ENCODE data around the gene FHDC1.

The FHDC1 gene

GRCh38 chr4:152997771-152998487 lies 61.8 kb downstream of the FHDC1 start:
- no peak for DNase-seq (ENCODE audit: extremely low spot score)
- ChIA-PET CTCF (interaction anchor here (1.5 kb wide), 1 partner anchor 11 kb away, joined by 6 read pairs; no protein-coding TSS in a partner anchor), POLR2A (no interaction called here)
- TF ChIP-seq, protein P1, sequence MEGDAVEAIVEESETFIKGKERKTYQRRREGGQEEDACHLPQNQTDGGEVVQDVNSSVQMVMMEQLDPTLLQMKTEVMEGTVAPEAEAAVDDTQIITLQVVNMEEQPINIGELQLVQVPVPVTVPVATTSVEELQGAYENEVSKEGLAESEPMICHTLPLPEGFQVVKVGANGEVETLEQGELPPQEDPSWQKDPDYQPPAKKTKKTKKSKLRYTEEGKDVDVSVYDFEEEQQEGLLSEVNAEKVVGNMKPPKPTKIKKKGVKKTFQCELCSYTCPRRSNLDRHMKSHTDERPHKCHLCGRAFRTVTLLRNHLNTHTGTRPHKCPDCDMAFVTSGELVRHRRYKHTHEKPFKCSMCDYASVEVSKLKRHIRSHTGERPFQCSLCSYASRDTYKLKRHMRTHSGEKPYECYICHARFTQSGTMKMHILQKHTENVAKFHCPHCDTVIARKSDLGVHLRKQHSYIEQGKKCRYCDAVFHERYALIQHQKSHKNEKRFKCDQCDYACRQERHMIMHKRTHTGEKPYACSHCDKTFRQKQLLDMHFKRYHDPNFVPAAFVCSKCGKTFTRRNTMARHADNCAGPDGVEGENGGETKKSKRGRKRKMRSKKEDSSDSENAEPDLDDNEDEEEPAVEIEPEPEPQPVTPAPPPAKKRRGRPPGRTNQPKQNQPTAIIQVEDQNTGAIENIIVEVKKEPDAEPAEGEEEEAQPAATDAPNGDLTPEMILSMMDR (IDR thresholded peaks at IDR 0.05; ENCODE audit: control extremely low read depth, extremely low read depth, low read depth, missing control alignments), result no peak

DNA sequence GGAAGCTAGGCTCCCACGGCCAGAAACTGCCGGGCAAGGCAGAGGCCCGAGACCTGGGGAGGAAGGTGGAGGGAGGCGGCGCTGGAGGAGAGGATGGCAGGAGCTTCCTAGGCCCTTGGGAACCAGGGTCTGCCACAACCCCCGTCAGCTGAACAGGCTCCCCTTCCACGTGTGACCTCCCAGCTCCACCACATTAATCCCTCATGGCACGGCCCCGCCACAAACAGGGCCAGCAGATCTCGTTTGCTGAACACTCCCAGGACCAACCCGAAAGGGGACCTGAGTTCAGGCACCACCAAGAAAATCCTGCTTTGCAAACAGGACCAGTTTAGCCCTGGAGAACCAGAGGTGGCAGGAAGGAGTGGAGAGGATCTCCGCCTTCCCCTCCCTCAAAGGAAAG lies 62.7 kb downstream of the FHDC1 start:
- ChIA-PET POLR2A (no interaction called here), CTCF (interaction anchor here (1.5 kb wide), 1 partner anchor 10 kb away, joined by 6 read pairs; no protein-coding TSS in a partner anchor)
- TF ChIP-seq, protein P1 (IDR thresholded peaks at IDR 0.05; ENCODE audit: control extremely low read depth, extremely low read depth, low read depth, missing control alignments), result no peak
- no peak for DNase-seq (ENCODE audit: extremely low spot score)

DNA sequence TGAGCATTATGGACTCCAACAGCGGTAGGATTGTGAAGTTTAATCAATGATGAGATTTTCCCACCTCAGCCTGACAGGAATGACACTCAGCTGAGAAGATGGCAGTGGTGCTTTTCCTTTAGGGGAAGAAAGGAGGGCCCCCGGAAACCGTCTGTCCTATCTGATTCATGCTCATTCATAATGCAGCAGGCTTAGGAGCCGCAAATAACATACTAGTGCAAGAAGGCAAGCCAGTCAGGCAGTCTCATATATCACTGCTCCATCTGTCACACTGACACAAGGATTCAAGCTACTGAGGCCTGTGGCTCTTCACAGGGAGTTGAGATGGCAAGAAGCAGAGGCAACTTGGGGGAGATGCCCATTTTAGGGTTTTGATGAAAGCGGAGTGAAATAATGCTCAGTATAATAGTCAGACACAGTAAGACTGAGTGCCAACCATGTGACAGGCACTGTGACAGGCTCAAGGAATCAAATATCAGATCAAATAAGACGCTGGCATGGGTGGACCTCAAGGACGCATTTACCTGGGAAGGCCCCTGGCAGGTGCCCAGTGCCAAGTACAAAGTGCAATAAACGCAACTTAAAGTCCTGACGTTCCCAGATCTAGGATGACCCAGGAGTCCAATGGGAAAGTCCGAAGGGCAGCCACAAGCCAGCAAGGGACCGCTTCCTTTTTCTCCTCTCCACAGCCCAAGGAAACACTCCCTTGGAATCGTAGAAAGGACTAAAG lies 63.4 kb downstream of the FHDC1 start:
- TF ChIP-seq, protein P1 (IDR thresholded peaks at IDR 0.05; ENCODE audit: control extremely low read depth, extremely low read depth, low read depth, missing control alignments), result no peak
- DNase-seq (ENCODE audit: extremely low spot score), result no peak
- CTCF ChIA-PET, result no interaction called here
- POLR2A ChIA-PET, result no interaction called here

GRCh38 chr4:153000076-153000420 lies 63.9 kb downstream of the FHDC1 start:
- POLR2A ChIA-PET, result no interaction called here
- CTCF ChIA-PET, result no interaction called here
- no peak for DNase-seq (ENCODE audit: extremely low spot score)
- TF ChIP-seq, protein P1 (IDR thresholded peaks at IDR 0.05; ENCODE audit: control extremely low read depth, extremely low read depth, low read depth, missing control alignments), result no peak

DNA sequence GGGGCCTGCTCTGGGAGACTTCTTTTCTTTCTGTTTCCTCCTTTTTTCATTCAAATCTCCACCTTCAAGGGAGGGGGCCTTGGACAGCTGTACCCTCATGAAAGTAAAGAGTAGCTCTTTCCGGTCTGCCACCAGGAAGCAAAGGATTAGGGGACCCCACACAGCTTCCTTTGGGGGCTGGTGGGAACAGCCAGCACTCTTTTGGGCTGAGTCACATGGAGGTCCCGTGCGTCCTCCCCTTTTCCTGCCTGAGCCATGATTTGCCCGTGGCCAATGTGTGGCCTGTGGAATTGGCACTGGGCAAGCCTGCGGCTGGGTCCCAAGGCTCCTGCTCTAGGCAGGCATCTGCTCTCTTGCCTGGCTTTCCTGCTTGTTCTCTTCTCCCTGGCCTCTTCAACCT lies 65.5 kb downstream of the FHDC1 start:
- ChIA-PET CTCF (no interaction called here), POLR2A (no interaction called here)
- no peak for DNase-seq (ENCODE audit: extremely low spot score)
- TF ChIP-seq, protein P1 (IDR thresholded peaks at IDR 0.05; ENCODE audit: control extremely low read depth, extremely low read depth, low read depth, missing control alignments), result no peak

- TF ChIP-seq, protein P1 (IDR thresholded peaks at IDR 0.05; ENCODE audit: control extremely low read depth, extremely low read depth, low read depth, missing control alignments), result no peak
- ChIA-PET POLR2A (no interaction called here), CTCF (no interaction called here)
- no peak for DNase-seq (ENCODE audit: extremely low spot score)
These were observed 66.0 kb downstream of the FHDC1 start for GRCh38 chr4:153002110-153002509.

All from GM10248 (cell line).